Gastroesophageal sphincter (tissue), 3 donors: ENCODE results near the gene GSPT1.

Experiments used
- EP300 ChIP-seq: sonication (generic); formaldehyde crosslinking; IDR thresholded peaks from one replicate; pipeline ENCODE4 v1.6.1; 2017; ENCODE audit warnings: antibody characterized with exemption, mild to moderate bottlenecking
- POLR2A ChIP-seq, 2 donors: fragments of 450-650 bp; IDR thresholded peaks; one replicate each; pipeline ENCODE4 v1.6.1; 2017; ENCODE audit warnings: antibody characterized with exemption in 2 of 2, mild to moderate bottlenecking in 2 of 2, moderate library complexity in 1 of 2
- POLR2AphosphoS5 ChIP-seq: sonication (generic); formaldehyde crosslinking; IDR thresholded peaks from one replicate; pipeline ENCODE4 v1.6.1; 2017; ENCODE audit warnings: antibody characterized with exemption
- TF ChIP-seq, protein P1 (sequence below), 4 experiments: fragments of 200-600 bp in 2 of 4; fragments of 450-650 bp in 2 of 4; sonication (generic) in 1 of 4; IDR thresholded peaks; one replicate each; pipeline ENCODE4 v1.5.1; 2017 to 2019; ENCODE audit warnings: antibody characterized with exemption in 4 of 4, mild to moderate bottlenecking in 2 of 4, moderate library complexity in 2 of 4

DNA sequence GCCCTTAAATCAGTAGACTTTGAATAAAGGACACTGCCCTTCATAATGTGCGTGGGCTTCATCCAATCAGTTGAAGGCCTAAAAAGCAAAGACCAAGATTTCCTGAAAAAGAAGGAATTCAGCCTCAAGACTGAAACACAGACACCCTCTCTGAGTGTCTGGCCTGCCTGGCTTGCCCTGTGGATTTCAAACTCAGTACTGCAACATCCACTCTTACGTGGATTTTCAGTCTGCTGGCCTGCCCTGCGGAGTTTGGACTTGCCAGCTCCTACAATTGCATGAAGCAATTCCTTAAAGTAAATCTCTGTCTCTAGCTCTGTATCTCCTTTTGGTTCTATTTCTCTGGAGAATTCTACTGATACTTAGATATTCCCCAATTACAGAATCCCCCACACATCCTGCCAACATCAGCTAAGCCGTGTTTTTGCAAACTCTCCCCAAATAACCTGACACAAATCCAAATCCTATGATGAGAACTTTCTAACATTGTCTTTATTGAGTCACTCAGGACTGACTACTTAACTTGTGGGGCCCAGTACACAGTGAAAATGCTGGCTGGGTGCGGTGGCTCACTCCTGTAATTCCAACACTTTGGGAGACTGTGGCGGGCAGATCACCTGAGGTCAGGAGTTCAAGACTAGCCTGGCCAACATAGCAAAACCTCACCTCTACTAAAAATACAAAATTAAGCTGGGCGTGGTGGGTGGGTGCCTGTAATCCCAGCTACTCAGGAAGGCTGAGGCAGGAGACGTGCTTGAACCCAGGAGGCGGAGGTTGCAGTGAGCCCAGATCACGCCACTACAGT is 42.0 kb upstream of the GSPT1 start:
- TF ChIP-seq EP300: no peak
- TF ChIP-seq, protein P1, sequence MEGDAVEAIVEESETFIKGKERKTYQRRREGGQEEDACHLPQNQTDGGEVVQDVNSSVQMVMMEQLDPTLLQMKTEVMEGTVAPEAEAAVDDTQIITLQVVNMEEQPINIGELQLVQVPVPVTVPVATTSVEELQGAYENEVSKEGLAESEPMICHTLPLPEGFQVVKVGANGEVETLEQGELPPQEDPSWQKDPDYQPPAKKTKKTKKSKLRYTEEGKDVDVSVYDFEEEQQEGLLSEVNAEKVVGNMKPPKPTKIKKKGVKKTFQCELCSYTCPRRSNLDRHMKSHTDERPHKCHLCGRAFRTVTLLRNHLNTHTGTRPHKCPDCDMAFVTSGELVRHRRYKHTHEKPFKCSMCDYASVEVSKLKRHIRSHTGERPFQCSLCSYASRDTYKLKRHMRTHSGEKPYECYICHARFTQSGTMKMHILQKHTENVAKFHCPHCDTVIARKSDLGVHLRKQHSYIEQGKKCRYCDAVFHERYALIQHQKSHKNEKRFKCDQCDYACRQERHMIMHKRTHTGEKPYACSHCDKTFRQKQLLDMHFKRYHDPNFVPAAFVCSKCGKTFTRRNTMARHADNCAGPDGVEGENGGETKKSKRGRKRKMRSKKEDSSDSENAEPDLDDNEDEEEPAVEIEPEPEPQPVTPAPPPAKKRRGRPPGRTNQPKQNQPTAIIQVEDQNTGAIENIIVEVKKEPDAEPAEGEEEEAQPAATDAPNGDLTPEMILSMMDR (IDR thresholded peaks at IDR 0.05): no peak
- TF ChIP-seq POLR2AphosphoS5: no peak
- TF ChIP-seq POLR2A (IDR thresholded peaks at IDR 0.05): no peak
